Sigmoid colon (tissue), 7 donors: ENCODE results near the gene FBXL13. TPM values are rescaled to one million over a fixed set of nuclear protein-coding genes. Genes with fewer than 3 reads are reported as not detected.
"Not testable (repeated sequence)": the region's sequence is repeated elsewhere in the genome, so short reads cannot be mapped to it uniquely, and the experiment has no call there.

ENCODE experiments used
- DNase-seq: peaks from one replicate; pipeline ENCODE4 v3.0.0-alpha.2; 2019
- H3K27ac ChIP-seq, 4 donors: fragments of 200-600 bp; sonication (generic); one replicate each; pipeline ENCODE4 v1.5.1; 2016 to 2019; ENCODE audit warnings: mild to moderate bottlenecking in 1 of 4
- H3K27me3 ChIP-seq, 3 donors: fragments of 200-600 bp; sonication (generic); one replicate each; pipeline ENCODE4 v1.5.1; 2019; ENCODE audit warnings: mild to moderate bottlenecking in 1 of 3
- H3K36me3 ChIP-seq, 4 donors: fragments of 200-600 bp; sonication (generic); one replicate each; pipeline ENCODE4 v1.5.1; 2016 to 2019
- H3K4me1 ChIP-seq, 4 donors: fragments of 200-600 bp; sonication (generic); one replicate each; pipeline ENCODE4 v1.5.1; 2017 to 2019
- H3K4me3 ChIP-seq, 4 donors: fragments of 200-600 bp; sonication (generic); one replicate each; pipeline ENCODE4 v1.5.1; 2017 to 2019; ENCODE audit warnings: mild to moderate bottlenecking in 2 of 4, moderate library complexity in 1 of 4
- H3K9me3 ChIP-seq, 4 donors: fragments of 200-600 bp in 3 of 4; sonication (generic) in 3 of 4; one replicate each; pipeline versions ENCODE4 v1.5.1 to v1.6.1; 2013 to 2019
- EP300 ChIP-seq, 4 donors: sonication (generic); formaldehyde crosslinking; IDR thresholded peaks; one replicate each; pipeline ENCODE4 v1.6.1; 2017; ENCODE audit warnings: antibody characterized with exemption in 4 of 4
- POLR2A ChIP-seq, 2 donors: fragments of 450-650 bp; IDR thresholded peaks; one replicate each; pipeline ENCODE4 v1.6.1; 2016; ENCODE audit warnings: antibody characterized with exemption in 2 of 2, mild to moderate bottlenecking in 2 of 2, moderate library complexity in 2 of 2
- POLR2AphosphoS5 ChIP-seq, 4 donors: sonication (generic); formaldehyde crosslinking; IDR thresholded peaks; one replicate each; pipeline ENCODE4 v1.6.1; 2017; ENCODE audit warnings: antibody characterized with exemption in 4 of 4
- WGBS, 2 donors: extraction: QIAGEN DNeasy Blood & Tissue Kit; methylation state at CpG; one replicate each; pipeline ENCODE4 v1.1.7; 2013; 5-methylcytosine and 5-hydroxymethylcytosine counted together
- intact Hi-C: fragments of 100-400 bp; cut with DNase I; formaldehyde crosslinking; loops from one replicate; pipeline ENCODE4 v1.15.1; 2023
- polyA plus RNA-seq, 3 donors: library from polyadenylated mRNA; stranded (reverse); fragments of 200-250 nt; gene quantifications; one replicate each; pipeline ENCODE4 v1.2.3, GENCODE V29; 2013
- total RNA-seq, 4 donors: library from RNA; depleted of rRNA; stranded (reverse); fragments of >200 nt; gene quantifications; one replicate each; pipeline ENCODE4 v1.1.0, GENCODE V29; 2016
- TF ChIP-seq, protein P1 (sequence below), 4 experiments: fragments of 450-650 bp in 3 of 4; fragments of 200-600 bp in 1 of 4; IDR thresholded peaks; one replicate each; pipeline ENCODE4 v1.5.1; 2016 to 2019; ENCODE audit warnings: antibody characterized with exemption in 4 of 4, mild to moderate bottlenecking in 3 of 4, moderate library complexity in 2 of 4
- donor health status: healthy with polysubstance abuse.
- donor health status: Bipolar disorder and iron deficiency.
- donor health status: healthy.

FBXL13 gene
- total and polyA plus RNA-seq, 7 donors: 0.38 to 3.3 (median 2.5) TPM; not detected in 2

DNA sequence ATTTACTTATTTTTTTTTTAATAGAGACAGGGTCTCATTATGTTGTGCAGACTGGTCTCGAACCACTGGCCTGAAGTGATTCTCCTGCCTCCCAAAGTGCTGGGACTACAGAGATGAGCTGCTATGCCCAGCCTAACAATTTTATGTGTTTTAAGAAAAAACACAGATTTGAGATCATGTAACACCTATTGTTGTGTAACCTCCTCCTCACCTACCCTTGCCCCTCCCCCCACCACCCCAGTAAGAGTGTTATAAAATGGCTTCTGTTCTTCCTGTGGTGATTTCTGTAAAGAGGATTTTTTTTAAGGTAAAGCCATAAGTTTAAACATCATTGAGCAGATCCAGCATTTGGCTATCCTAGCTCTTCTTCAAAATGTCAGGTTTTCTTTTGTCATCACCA lies 7.9 kb upstream of the FBXL13 start:
- H3K4me1 ChIP-seq: no peaks in the 10 kb centered on the region
- TF ChIP-seq POLR2AphosphoS5 (IDR thresholded peaks at IDR 0.05) (no peak), EP300 (IDR thresholded peaks at IDR 0.05) (no peak), POLR2A (IDR thresholded peaks at IDR 0.05) (no peak)
- TF ChIP-seq, protein P1, sequence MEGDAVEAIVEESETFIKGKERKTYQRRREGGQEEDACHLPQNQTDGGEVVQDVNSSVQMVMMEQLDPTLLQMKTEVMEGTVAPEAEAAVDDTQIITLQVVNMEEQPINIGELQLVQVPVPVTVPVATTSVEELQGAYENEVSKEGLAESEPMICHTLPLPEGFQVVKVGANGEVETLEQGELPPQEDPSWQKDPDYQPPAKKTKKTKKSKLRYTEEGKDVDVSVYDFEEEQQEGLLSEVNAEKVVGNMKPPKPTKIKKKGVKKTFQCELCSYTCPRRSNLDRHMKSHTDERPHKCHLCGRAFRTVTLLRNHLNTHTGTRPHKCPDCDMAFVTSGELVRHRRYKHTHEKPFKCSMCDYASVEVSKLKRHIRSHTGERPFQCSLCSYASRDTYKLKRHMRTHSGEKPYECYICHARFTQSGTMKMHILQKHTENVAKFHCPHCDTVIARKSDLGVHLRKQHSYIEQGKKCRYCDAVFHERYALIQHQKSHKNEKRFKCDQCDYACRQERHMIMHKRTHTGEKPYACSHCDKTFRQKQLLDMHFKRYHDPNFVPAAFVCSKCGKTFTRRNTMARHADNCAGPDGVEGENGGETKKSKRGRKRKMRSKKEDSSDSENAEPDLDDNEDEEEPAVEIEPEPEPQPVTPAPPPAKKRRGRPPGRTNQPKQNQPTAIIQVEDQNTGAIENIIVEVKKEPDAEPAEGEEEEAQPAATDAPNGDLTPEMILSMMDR (IDR thresholded peaks at IDR 0.05): no peak
- 92 to 98% methylated on average over 1 of the region's 1 CpG for WGBS, 2 donors
- H3K27ac ChIP-seq: no peak overlapping the region
- no peak overlapping the region for H3K4me3 ChIP-seq
- peaks cover 0 to 44% (median 9%) of the 10 kb centered on the region in 4 donors for H3K36me3 ChIP-seq
- no peaks in the 10 kb centered on the region for H3K9me3 ChIP-seq
- DNase-seq: no peak
- no peaks in the 10 kb centered on the region for H3K27me3 ChIP-seq
- intact Hi-C loops: no loop called here

DNA sequence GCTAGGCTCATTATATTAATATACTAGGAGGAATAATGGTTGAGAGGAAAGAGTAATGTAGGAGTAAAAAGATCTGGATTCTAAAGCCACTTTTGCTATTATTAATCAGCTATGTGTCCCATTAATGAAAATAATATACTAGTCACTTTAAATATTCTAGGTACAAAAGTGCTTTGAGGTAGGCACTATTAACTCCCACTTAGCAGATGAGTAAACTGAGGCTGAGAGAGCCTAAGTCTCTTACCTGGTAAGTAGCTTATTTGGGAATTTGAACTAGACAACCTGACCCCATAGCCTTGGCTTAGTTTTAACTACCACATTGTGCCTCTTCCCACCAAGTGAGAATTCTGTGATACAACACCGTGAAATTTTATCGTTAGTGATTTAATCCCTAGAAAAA lies 6.3 kb upstream of the FBXL13 start:
- intact Hi-C loops: no loop called here
- WGBS, 2 donors: 98 to 100% methylated on average over 2 of the region's 2 CpGs

GRCh38 chr7:103079836-103080235 lies 5.2 kb upstream of the FBXL13 start:
- H3K36me3 ChIP-seq: peaks cover 0 to 17% (median 6%) of the 10 kb centered on the region in 4 donors
- WGBS, 2 donors: 88 to 91% methylated on average over 3 of the region's 3 CpGs
- H3K4me1 ChIP-seq: peaks cover 0 to 16% (median 14%) of the 10 kb centered on the region in 4 donors
- no peaks in the 10 kb centered on the region for H3K27me3 ChIP-seq
- H3K27ac ChIP-seq: no peak overlapping the region
- H3K4me3 ChIP-seq: no peak overlapping the region
- H3K9me3 ChIP-seq: no peaks in the 10 kb centered on the region
- intact Hi-C loops: loop anchor here (10.0 kb wide), 1 partner anchor 265 kb away; the partner anchor contains the start of genes DNAJC2 and PSMC2
- no peak for DNase-seq
- TF ChIP-seq EP300 (IDR thresholded peaks at IDR 0.05) (no peak), POLR2AphosphoS5 (IDR thresholded peaks at IDR 0.05) (no peak), POLR2A (IDR thresholded peaks at IDR 0.05) (no peak)
- TF ChIP-seq, protein P1 (IDR thresholded peaks at IDR 0.05): no peak

More for the DNA sequence above, 6.3 kb upstream of the FBXL13 start:
- no peaks in the 10 kb centered on the region for H3K27me3 ChIP-seq
- peaks cover 0 to 13% (median 12%) of the 10 kb centered on the region in 4 donors for H3K4me1 ChIP-seq
- no peak for DNase-seq
- no peak overlapping the region for H3K4me3 ChIP-seq
- H3K9me3 ChIP-seq: no peaks in the 10 kb centered on the region
- peaks cover 0 to 28% (median 6%) of the 10 kb centered on the region in 4 donors for H3K36me3 ChIP-seq
- H3K27ac ChIP-seq: no peak overlapping the region
- TF ChIP-seq EP300 (IDR thresholded peaks at IDR 0.05): no peak
- no peak for TF ChIP-seq POLR2A (IDR thresholded peaks at IDR 0.05)
- TF ChIP-seq, protein P1 (IDR thresholded peaks at IDR 0.05): no peak
- no peak for TF ChIP-seq POLR2AphosphoS5 (IDR thresholded peaks at IDR 0.05)

- not testable (repeated sequence) for H3K36me3 ChIP-seq, H3K4me3 ChIP-seq, H3K27me3 ChIP-seq, H3K27ac ChIP-seq, H3K9me3 ChIP-seq, DNase-seq
- 80 to 88% methylated on average over 6 of the region's 6 CpGs for WGBS, 2 donors
- H3K4me1 ChIP-seq: peaks cover 0 to 24% (median 21%) of the 10 kb centered on the region in 4 donors
- intact Hi-C loops: loop anchor here (10.0 kb wide), 1 partner anchor 267 kb away; the partner anchor contains the start of genes DNAJC2 and PSMC2
These were observed 3.6 kb upstream of the FBXL13 start for GRCh38 chr7:103078226-103078625.

GRCh38 chr7:103077318-103077717 lies 2.7 kb upstream of the FBXL13 start:
- Histone ChIP-seq H3K4me3 (no peak overlapping the region), H3K27me3 (no peaks in the 10 kb centered on the region), H3K9me3 (no peaks in the 10 kb centered on the region), H3K27ac (no peak overlapping the region), H3K4me1 (peaks cover 0 to 24% (median 21%) of the 10 kb centered on the region in 4 donors), H3K36me3 (no peaks in the 10 kb centered on the region)
- intact Hi-C loops: loop anchor here (10.0 kb wide), 1 partner anchor 267 kb away; the partner anchor contains the start of genes DNAJC2 and PSMC2
- no peak for TF ChIP-seq POLR2A (IDR thresholded peaks at IDR 0.05)
- TF ChIP-seq POLR2AphosphoS5 (IDR thresholded peaks at IDR 0.05): no peak
- TF ChIP-seq EP300 (IDR thresholded peaks at IDR 0.05): no peak
- TF ChIP-seq, protein P1 (IDR thresholded peaks at IDR 0.05): no peak
- no peak for DNase-seq
- WGBS, 2 donors: 98 to 99% methylated on average over 3 of the region's 3 CpGs
